HepG2 (cell line): ENCODE data around the gene GMCL2. TPM values are rescaled to one million over a fixed set of nuclear protein-coding genes. Genes with fewer than 3 reads are reported as not detected.

Experiments
- AGO2 ChIP-seq: fragments of 200-400 bp; formaldehyde crosslinking; optimal IDR thresholded peaks from 2 replicates; pipeline ENCODE3; 2017; ENCODE audit warnings: mild to moderate bottlenecking, low read depth, low read length, moderate library complexity
- FOXP1 ChIP-seq, 2 experiments: fragments of 450-650 bp in 1 of 2; IDR thresholded peaks; 2 replicates each; pipeline ENCODE4 v1.6.1; 2017 to 2018; ENCODE audit warnings: antibody characterized with exemption in 1 of 2
- KLF16 ChIP-seq, 2 experiments: sonication (generic) in 1 of 2; formaldehyde crosslinking in 1 of 2; IDR thresholded peaks; 2 replicates each; pipeline versions ENCODE4 v1.6.1 to v1.8.0; 2016 to 2023; ENCODE audit warnings: missing genetic modification reagents in 2 of 2, missing compliant biosample characterization in 1 of 2
- MAZ ChIP-seq, 2 experiments: sonication (generic) in 1 of 2; formaldehyde crosslinking in 1 of 2; IDR thresholded peaks; 2 replicates each; pipeline versions ENCODE4 v1.5.0 to v1.6.1; 2012 to 2020; ENCODE audit warnings: low read depth in 2 of 2, mild to moderate bottlenecking in 2 of 2, borderline replicate concordance in 1 of 2, improper control_type of control experiment in 1 of 2, low read length in 1 of 2, missing genetic modification reagents in 1 of 2, moderate library complexity in 1 of 2
- NFRKB ChIP-seq: fragments of 450-650 bp; IDR thresholded peaks from 2 replicates; pipeline ENCODE4 v1.6.1; 2017
- PPARG ChIP-seq: conservative IDR thresholded peaks from 2 replicates; pipeline ENCODE4 v1.6.1; 2016; ENCODE audit warnings: missing biosample characterization, missing genetic modification reagents
- SP5 ChIP-seq: IDR thresholded peaks from 2 replicates; pipeline ENCODE4 v1.6.1; 2016; ENCODE audit warnings: low read depth, borderline replicate concordance
- ZBTB39 ChIP-seq: sonication (generic); formaldehyde crosslinking; IDR thresholded peaks from 2 replicates; pipeline ENCODE4 v1.5.0; 2020; ENCODE audit warnings: missing genetic modification reagents
- ZNF274 ChIP-seq: sonication (generic); formaldehyde crosslinking; IDR thresholded peaks from 2 replicates; pipeline ENCODE4 v1.5.1; 2020; ENCODE audit warnings: mild to moderate bottlenecking, missing genetic modification reagents
- ZNF281 ChIP-seq: sonication (generic); formaldehyde crosslinking; IDR thresholded peaks from 2 replicates; pipeline ENCODE4 v1.4.0; 2020; ENCODE audit warnings: missing genetic modification reagents, borderline replicate concordance
- ZNF430 ChIP-seq: sonication (generic); formaldehyde crosslinking; IDR thresholded peaks from 2 replicates; pipeline ENCODE4 v1.9.0; 2021; ENCODE audit warnings: mild to moderate bottlenecking, missing genetic modification reagents
- ZNF646 ChIP-seq: sonication (generic); formaldehyde crosslinking; IDR thresholded peaks from 2 replicates; pipeline ENCODE4 v1.9.0; 2021; ENCODE audit warnings: mild to moderate bottlenecking, missing genetic modification reagents
- ZNF777 ChIP-seq: sonication (generic); formaldehyde crosslinking; IDR thresholded peaks from 2 replicates; pipeline ENCODE4 v1.4.0; 2020; ENCODE audit warnings: missing genetic modification reagents
- ZSCAN25 ChIP-seq: sonication (generic); formaldehyde crosslinking; IDR thresholded peaks from 2 replicates; pipeline ENCODE4 v1.8.0; 2022; ENCODE audit warnings: mild to moderate bottlenecking, missing genetic modification reagents
- polyA plus RNA-seq, 8 experiments: library from polyadenylated mRNA; depleted of rRNA in 3 of 8; stranded (reverse) in 7 of 8; unstranded in 1 of 8; fragments of >200 nt; fragmentation: Illumina TruSeq in 4 of 8; extraction: Trizol in 4 of 8; gene quantifications; 2 replicates each; pipeline versions ENCODE4 v1.2.1 to v1.2.3, GENCODE V29; 2011 to 2016; ENCODE audit warnings: low read depth in 4 of 8, missing spikeins in 1 of 8, mixed read lengths in 1 of 8; ENCODE audit not compliant: insufficient read depth in 1 of 8
- total RNA-seq, 5 experiments: library from RNA; depleted of rRNA; stranded (reverse); fragments of >200 nt; fragmentation: Illumina TruSeq; extraction: Trizol; gene quantifications; 2 replicates each; pipeline ENCODE4 v1.2.3, GENCODE V29; 2016; ENCODE audit warnings: low read depth in 1 of 5

GMCL2 gene
- total and polyA plus RNA-seq, 2 of the 13 experiments (the other 11 are each of a cell fraction or from before 2014, with no cell fraction given) = 0.03 TPM; not detected in 1

- TF ChIP-seq ZNF646 (no peak), MAZ (IDR thresholded peaks at IDR 0.05; ENCODE audit: borderline replicate concordance, low read depth, low read length) (peak; percentile 51; the same call in 1 of the 2 replicates), MAZ (CRISPR knock-in tag; IDR thresholded peaks at IDR 0.05; ENCODE audit: low read depth) (no peak), KLF16 (CRISPR knock-in tag; IDR thresholded peaks at IDR 0.05) (peak in 1 of 2 experiments; percentile 34; a peak in 1 of 4 replicates), ZNF274 (no peak), ZNF777 (CRISPR knock-in tag) (no peak), AGO2 (peak; percentile 83), FOXP1 (IDR thresholded peaks at IDR 0.05) (no peak), FOXP1 (CRISPR knock-in tag; IDR thresholded peaks at IDR 0.05) (no peak), SP5 (CRISPR knock-in tag) (peak; percentile 28; the same call in 1 of the 2 replicates), PPARG (CRISPR knock-in tag) (no peak), ZBTB39 (no peak), ZNF430 (CRISPR knock-in tag) (0 out of 2 replicates have a peak, but pooled peaks have one; percentile 9), NFRKB (no peak), ZSCAN25 (CRISPR knock-in tag) (peak; percentile 10; the same call in 1 of the 2 replicates), ZNF281 (CRISPR knock-in tag) (peak; percentile 55)
Observed at GRCh38 chr5:178204935-178205748, 18.0 kb upstream of the GMCL2 start (continued).
